Parathyroid adenoma (tissue), 2 donors: ENCODE results near the gene PAQR5.

Experiments used
- H2AFZ ChIP-seq: fragments of 300-600 bp; sonication (generic); one replicate; pipeline ENCODE4 v1.7.0; 2017; ENCODE audit warnings: antibody characterized with exemption, mild to moderate bottlenecking
- H3K27ac ChIP-seq: fragments of 300-600 bp; sonication (generic); one replicate; pipeline ENCODE4 v1.7.0; 2017
- H3K27me3 ChIP-seq: fragments of 300-600 bp; sonication (generic); one replicate; pipeline ENCODE4 v1.7.0; 2017; ENCODE audit warnings: low read length; ENCODE audit not compliant: control insufficient read depth, insufficient read depth
- H3K36me3 ChIP-seq: fragments of 300-600 bp; sonication (generic); one replicate; pipeline ENCODE4 v1.7.0; 2017; ENCODE audit warnings: low read length; ENCODE audit not compliant: control insufficient read depth, insufficient read depth
- H3K4me1 ChIP-seq: fragments of 300-600 bp; sonication (generic); one replicate; pipeline ENCODE4 v1.7.0; 2017; ENCODE audit warnings: control low read depth
- H3K4me2 ChIP-seq: fragments of 300-600 bp; sonication (generic); one replicate; pipeline ENCODE4 v1.7.0; 2017; ENCODE audit warnings: low read length
- H3K4me3 ChIP-seq: fragments of 300-600 bp; sonication (generic); one replicate; pipeline ENCODE4 v1.7.0; 2017; ENCODE audit warnings: low read depth, low read length
- H3K79me2 ChIP-seq: fragments of 300-600 bp; sonication (generic); one replicate; pipeline ENCODE4 v1.7.0; 2017; ENCODE audit warnings: control low read depth
- H3K9ac ChIP-seq: fragments of 300-600 bp; sonication (generic); one replicate; pipeline ENCODE4 v1.7.0; 2017; ENCODE audit warnings: mild to moderate bottlenecking
- H3K9me3 ChIP-seq: fragments of 300-600 bp; sonication (generic); one replicate; pipeline ENCODE4 v1.7.0; 2017; ENCODE audit warnings: low read length; ENCODE audit not compliant: control insufficient read depth
- CTCF ChIP-seq: fragments of 300-600 bp; sonication (generic); IDR thresholded peaks from one replicate; pipeline ENCODE4 v1.7.0; 2017; ENCODE audit warnings: antibody characterized with exemption, mild to moderate bottlenecking
- donor health status: primary hyperparathyroidism.

The PAQR5 gene

GRCh38 chr15:69307939-69308338 lies 9.2 kb downstream of the PAQR5 start:
- peaks cover 8% of the 10 kb centered on the region for H3K4me1 ChIP-seq
- H2AFZ ChIP-seq = no peak overlapping the region
- H3K79me2 ChIP-seq = peaks cover 4% of the 10 kb centered on the region
- H3K27ac ChIP-seq = peak overlapping the region; percentile 3
- no peaks in the 10 kb centered on the region for H3K27me3 ChIP-seq
- H3K4me2 ChIP-seq = no peak overlapping the region
- no peak for TF ChIP-seq CTCF
- H3K9me3 ChIP-seq = no peaks in the 10 kb centered on the region
- no peak overlapping the region for H3K4me3 ChIP-seq
- no peak overlapping the region for H3K9ac ChIP-seq
- no peaks in the 10 kb centered on the region for H3K36me3 ChIP-seq

- no peak overlapping the region for H2AFZ ChIP-seq
- no peak for TF ChIP-seq CTCF
- H3K27ac ChIP-seq = no peak overlapping the region
- H3K36me3 ChIP-seq = no peaks in the 10 kb centered on the region
- no peak overlapping the region for H3K4me2 ChIP-seq
- peaks cover 4% of the 10 kb centered on the region for H3K79me2 ChIP-seq
- no peak overlapping the region for H3K9ac ChIP-seq
- peaks cover 8% of the 10 kb centered on the region for H3K4me1 ChIP-seq
- H3K4me3 ChIP-seq = no peak overlapping the region
- H3K27me3 ChIP-seq = no peaks in the 10 kb centered on the region
- no peaks in the 10 kb centered on the region for H3K9me3 ChIP-seq
Measured at GRCh38 chr15:69308949-69309348, 10.2 kb downstream of the PAQR5 start.

GRCh38 chr15:69311319-69311721 lies 12.6 kb downstream of the PAQR5 start:
- Histone ChIP-seq H3K27ac (no peak overlapping the region), H3K9me3 (no peaks in the 10 kb centered on the region), H3K4me3 (no peak overlapping the region), H3K27me3 (no peaks in the 10 kb centered on the region), H3K4me1 (peaks cover 17% of the 10 kb centered on the region), H2AFZ (no peak overlapping the region), H3K4me2 (no peak overlapping the region), H3K79me2 (peaks cover 16% of the 10 kb centered on the region), H3K36me3 (no peaks in the 10 kb centered on the region), H3K9ac (no peak overlapping the region)
- TF ChIP-seq CTCF = no peak

- Histone ChIP-seq H3K27me3 (no peaks in the 10 kb centered on the region), H3K9me3 (no peaks in the 10 kb centered on the region), H3K36me3 (no peaks in the 10 kb centered on the region), H2AFZ (no peak overlapping the region), H3K4me3 (no peak overlapping the region), H3K27ac (peak overlapping the region; percentile 44), H3K4me2 (no peak overlapping the region), H3K9ac (no peak overlapping the region), H3K4me1 (peaks cover 22% of the 10 kb centered on the region), H3K79me2 (peaks cover 23% of the 10 kb centered on the region)
- no peak for TF ChIP-seq CTCF
Measured at GRCh38 chr15:69313432-69314000, 14.8 kb downstream of the PAQR5 start.

- TF ChIP-seq CTCF = no peak
- Histone ChIP-seq H3K9me3 (no peaks in the 10 kb centered on the region), H3K36me3 (no peaks in the 10 kb centered on the region), H3K27ac (peak overlapping the region; percentile 44), H2AFZ (no peak overlapping the region), H3K79me2 (peaks cover 23% of the 10 kb centered on the region), H3K9ac (no peak overlapping the region), H3K4me1 (peaks cover 22% of the 10 kb centered on the region), H3K4me2 (no peak overlapping the region), H3K4me3 (no peak overlapping the region), H3K27me3 (no peaks in the 10 kb centered on the region)
Measured at GRCh38 chr15:69314131-69314530, 15.4 kb downstream of the PAQR5 start.
